HG02571 (cell line): ENCODE results near the gene VENTX.
"Not testable (repeated sequence)": the region's sequence is repeated elsewhere in the genome, so short reads cannot be mapped to it uniquely, and the experiment has no call there.

Source experiments
- ATAC-seq: cut with Tn5 transposase; IDR thresholded peaks from one replicate; pipeline ENCODE4 v1.9.1; 2021; ENCODE audit warnings: mild to moderate bottlenecking, moderate library complexity; ENCODE audit not compliant: unreplicated experiment

The VENTX gene

DNA sequence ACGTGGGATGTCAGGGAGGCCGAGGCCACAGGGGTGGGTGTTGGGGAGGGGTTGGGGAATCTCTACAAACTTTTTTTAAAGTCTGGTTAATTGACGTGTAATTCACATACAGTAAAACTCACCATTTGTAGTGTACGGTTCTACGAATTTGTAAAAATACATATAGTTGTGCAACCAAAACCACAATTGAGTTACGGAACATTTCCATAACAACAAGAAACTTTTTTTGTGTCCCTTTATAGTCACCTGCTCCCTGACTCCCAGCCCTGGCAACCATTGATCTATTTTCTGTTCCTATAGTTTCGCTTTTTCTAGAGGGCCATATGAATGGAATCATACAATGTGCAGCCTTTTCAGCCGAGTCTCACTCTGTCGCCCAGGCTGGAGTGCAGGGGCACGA lies 2.9 kb upstream of the VENTX start:
- not testable (repeated sequence) for ATAC-seq

DNA sequence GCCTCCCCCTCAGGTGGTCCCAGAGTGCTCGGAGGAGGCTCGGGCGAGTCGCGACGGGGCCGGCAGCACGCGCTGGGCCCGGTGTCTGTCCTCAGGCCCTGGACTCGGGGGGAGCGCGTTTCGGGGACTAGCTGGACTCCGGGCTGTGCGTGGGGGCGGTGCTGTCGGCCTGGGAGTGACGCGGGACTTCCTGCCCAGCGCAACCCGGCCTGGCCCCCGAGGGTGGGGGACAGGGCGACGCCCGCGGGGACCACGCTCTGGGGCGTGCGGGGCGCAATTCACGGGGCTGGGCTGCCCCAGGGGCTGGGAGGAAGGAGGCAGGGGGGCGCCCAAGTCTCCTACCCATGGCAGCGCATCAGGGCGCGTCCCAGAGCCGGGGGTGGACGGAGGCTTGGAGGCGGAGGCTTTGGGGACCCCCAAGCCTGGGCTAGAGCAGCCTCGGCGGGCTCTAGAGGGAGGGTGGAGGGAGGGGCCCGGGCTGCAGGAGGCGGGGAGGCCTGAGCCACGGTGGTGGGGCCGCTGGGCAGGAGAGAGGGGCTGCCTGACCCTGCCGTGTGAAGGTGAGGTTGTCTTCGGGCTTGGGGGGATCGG lies 2.3 kb upstream of the VENTX start:
- ATAC-seq, result no peak

DNA sequence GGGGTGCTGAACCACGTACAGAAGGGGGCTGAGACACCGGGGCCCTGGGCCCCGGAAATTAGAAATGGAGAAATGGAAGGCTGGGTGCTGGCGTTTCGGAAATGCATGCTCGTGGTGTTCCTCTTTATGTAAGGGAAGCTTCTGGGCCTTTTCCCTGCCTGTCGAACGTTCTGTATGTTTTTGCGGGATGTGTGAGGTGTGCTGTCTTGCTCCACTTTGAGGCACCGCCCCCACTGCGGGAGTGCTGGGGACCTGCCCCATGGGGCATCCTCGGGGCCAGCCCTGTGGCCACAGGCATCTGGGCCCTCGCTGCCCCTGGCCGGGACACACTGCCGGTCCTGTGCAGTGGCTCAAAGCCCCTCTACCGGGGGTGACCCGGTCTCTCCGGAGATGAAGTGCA lies 1.7 kb upstream of the VENTX start:
- ATAC-seq, result no peak

DNA sequence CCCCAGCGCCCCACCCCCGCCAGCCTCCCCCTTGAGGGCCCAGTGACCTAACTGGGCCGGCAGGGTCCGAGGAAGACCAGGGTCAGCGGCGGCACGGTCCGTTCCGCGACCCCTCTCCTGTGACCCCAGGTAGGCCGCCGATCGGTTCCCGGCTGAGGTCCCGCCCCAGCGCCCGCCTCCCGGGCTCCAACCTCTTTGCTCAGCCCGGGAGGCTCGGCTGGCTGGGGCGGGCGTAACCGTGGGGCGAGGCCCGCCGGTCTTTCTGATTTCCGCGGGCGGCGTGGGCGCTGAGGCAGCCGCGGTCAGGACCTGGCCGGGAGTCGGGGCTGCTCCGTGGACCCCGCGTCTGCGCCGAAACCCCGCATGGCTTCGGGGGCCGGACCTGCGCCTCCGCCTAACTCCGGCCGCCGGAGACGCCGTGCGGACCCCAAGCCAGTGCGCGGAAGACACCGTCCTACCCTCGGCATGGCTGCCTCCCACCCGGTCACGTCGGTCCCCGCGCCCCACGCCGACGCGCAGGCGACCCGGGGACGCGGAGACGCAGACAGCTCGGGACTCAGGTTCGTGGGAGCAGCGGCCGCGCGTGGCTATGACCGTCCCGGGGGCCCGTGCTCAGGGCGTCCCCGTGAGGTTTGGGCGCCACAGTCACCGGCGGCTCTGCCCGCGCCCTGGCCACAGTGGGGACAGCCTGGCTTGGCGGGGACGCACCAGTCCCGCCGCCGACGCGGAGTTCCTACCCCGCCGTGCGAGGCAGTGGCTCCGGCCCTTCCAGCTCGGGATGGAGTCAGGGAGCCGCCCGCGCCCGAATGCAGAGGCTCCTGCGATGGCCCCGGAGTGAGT lies 1.0 kb upstream of the VENTX start:
- ATAC-seq, result no peak

DNA sequence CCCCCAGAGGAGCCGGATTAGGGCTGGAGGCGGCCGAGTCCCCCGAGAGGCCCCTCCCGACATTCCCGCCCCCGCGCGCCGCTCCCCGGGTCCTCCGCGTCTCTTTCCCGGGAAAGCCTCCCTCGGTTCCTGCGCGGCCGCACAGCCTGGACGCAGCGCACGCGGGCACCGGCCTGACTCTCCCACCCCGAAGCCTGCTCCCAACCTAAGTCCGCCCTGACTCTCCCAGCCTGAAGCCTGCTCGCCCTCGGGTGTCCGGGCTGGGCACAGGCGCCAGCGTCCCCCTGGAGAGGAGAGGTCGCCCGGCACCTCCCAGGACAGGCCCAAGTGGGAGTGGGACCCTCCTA lies 441 bp upstream of the VENTX start:
- ATAC-seq, result no peak

DNA sequence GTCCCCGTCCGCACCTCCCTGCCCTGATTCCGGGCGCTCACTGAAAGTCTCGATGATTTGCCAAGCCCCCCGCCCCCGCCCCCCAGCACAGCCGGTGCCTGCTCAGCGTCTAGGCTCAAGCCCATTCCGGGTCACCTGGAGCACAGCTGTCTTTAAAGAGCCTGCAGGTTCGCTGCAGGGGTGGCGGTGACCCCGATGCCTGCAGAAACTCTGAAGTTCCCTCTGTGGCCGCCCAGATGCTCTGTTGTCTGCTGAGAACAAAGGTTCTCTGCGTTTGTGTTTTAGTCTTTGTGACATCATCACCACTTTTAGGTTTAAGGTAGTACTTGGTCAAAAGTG lies 780 bp downstream of the VENTX start:
- ATAC-seq, result no peak

DNA sequence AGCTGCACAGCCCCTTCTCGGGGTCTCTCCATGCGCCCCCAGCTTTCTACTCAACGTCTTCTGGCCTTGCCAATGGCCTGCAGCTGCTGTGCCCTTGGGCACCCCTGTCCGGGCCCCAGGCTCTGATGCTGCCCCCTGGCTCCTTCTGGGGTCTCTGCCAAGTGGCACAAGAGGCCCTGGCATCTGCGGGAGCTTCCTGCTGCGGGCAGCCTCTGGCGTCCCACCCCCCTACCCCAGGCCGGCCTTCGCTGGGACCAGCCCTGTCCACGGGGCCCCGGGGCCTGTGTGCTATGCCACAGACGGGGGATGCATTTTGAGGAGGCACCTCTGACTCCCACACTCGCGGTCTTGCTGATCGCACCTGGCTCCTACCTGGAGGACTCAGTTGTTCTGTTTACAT lies 2.3 kb downstream of the VENTX start:
- no peak for ATAC-seq

DNA sequence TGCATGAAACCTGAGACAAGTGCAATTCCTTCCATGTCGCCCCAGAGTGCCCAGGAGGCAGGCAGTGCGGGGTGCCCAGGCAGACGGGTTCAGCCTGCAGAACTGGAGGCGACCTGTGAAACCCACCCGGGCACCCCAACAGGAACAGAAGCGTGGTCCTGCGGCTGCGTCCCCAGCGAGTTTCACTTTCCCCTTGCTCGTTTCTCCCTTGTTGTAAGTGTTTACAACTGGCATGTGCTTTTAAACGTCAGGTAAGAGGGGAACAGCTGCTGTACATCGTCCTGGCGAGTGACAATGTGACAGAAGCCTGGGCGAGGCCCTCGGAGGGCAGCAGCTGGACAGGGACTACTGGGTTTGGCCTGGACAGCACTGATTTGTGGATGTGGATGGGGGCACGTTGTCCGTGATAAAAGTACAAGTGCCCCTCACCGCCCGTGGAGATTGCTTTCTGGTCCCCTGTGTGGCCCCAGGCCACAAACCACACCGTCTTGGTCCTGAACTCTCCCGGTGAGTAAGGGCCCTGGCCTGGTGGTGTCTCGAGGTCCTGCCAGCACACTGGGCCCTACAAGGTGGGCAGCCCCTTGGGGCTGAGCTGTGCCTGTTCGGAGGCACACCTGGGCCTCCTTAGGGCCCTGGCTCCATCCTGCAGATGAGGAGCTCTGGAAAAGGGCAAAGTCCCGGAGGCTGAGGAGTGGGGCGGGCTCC lies 4.0 kb downstream of the VENTX start:
- ATAC-seq, result no peak

DNA sequence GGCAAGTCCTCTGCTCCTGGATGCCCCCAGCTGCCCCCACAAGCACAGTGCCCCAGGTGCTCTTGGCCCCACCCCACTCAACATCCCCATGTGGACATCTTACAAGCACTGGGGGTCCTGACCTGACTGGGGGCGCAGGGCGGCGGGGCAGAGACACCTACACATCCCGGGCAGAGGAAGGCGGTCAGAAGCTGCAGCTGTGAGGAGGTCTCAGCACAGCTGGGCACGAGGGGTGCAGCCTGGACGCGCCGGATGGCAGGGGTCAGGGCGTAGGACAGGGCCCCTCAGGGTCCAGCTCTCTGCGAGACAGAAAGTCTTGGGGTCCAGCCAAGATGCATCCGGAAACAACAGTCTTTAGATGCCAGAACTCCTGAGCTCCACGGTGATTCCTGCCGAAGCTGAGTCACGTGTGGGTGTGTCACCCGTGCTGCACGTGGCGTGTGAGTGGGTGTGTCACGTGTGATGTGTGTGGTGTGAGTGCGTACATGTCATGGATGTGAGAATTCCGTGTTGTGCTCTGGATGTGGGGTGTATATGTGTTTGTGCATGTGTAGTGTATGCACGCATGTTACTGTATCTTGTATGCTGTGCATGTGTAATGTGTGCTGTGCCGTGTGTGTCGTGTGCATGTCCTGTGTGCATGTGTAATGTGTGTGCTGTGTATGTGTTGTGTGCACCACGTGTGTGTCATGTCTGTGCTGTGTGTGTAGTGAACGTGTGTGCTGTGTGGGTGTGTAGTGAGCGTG lies 5.1 kb downstream of the VENTX start:
- ATAC-seq, result no peak

DNA sequence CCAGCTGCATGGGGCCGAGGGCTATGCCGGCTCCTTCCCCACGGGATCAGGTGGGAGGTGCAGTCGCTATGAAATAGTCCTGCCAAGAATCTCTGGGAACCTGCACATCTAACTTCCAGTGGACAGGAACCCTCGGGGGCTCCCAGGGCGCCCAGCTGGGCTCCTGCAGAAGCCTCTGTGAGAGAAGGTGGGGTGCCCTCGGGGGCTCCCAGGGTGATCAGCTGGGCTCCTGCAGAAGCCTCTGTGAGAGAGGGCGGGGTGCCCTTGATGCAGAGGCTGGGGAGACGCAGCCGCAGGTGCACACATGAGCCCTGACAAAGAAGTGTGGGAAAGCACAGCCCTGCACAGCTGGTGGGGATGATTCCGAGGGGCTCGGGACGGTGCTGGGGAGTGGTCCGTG lies 5.9 kb downstream of the VENTX start:
- ATAC-seq, result no peak

DNA sequence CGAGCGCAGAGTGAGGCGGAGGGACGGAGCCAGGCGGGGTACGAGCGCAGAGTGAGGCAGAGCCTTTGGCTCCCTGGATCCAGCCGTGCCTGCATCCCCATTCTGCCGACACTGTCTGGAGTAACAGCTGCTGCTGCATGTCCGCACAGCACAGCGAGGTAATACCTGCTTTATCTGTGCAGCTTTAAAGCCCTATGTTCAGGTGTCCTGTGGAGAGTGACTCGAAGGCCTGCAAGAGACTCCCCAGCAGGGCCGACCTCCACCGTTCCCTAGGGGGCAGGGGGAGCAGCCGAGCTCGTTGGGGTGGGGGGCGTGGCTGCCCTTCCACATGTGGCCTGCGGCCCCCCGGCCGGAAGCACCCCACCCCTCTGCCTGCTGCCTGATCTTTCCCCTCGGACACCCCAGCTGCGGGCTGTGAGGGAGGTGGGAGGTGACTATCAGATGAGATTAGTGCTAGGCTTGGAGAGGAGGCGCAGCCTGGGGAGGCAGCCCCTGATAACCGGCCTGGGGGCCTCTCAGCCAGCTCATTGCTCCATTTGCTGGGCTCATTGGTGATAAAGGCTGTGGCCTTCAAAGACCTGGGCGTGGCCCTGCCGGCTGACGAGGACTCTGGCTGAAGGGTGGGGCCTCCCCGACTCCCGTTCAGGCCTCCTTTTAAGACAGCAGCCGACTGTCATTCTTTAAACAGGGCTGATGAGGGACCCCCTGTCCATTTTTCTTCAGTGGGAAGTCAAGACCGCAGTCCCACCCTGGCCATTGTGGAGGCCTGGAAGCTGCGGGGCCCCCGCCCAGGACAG lies 8.0 kb downstream of the VENTX start:
- no peak for ATAC-seq

DNA sequence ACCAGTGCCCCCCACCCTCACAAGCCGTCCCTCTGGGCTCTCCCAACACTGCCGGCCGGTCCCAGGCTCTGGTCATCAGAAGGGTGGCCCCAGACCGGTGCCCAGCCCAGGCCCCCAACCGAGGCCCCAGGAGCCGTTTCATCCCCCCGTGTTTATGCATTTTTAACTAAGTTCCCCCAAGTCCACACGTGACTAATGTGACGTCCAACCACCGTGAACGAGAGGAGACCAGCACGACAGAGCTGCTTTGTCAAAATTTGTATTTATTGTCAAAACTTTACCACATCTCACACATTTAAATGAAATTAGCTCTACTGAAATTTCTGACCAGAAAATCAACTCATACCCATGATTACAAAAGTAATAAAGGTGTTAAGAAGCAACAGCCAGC lies 8.6 kb downstream of the VENTX start:
- no peak for ATAC-seq

DNA sequence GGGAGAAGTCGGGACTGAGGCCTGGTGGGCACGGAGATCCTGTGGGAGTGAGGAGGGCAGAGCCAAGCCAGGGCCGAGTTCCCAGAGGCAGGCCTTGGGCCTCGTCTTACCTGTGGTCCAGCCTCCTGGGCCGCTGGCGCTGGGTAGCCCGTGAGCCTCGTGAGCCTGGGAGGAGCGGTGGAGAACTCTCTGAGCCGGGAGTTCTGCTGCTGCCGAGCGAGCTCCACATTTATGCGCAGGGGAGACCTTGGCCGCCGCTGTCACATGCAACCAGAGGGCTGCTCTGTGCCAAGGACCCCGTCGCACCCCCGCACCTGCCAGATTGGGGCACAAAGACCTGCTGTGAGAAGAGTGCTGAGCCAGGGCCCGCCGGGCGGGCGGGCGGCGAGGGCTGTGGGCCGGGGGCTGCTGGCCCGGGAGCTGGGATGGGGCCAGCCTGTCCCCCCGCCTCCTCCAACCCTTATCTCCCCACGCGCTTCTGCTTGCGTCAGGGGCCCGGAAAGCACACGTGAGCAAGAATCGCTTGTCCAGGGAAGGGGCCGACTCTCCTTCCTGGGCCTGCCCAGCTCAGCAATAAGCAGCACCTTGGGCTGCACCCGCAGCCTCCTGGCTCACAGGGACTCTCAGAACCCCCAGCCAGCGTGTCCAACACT lies 10.2 kb downstream of the VENTX start:
- no peak for ATAC-seq

DNA sequence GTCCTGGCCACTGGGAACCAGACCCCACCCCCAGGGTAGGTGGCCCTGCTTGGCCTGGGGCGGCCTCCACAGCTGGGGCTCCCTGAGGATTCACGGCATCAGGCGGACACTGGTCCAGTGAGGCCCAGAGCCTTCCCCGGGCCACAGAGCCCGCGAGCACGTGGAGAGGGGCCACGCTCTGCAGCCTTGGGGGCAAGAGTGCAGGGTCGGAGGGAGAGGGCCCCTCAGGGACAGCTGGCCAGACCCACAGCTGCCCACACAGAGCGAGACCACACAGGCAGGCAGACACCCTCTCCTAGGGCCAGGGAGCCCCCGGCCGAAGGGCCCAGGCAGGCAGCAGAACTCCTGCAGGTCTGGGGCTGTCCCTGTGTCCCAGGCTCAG lies 10.7 kb downstream of the VENTX start:
- no peak for ATAC-seq

DNA sequence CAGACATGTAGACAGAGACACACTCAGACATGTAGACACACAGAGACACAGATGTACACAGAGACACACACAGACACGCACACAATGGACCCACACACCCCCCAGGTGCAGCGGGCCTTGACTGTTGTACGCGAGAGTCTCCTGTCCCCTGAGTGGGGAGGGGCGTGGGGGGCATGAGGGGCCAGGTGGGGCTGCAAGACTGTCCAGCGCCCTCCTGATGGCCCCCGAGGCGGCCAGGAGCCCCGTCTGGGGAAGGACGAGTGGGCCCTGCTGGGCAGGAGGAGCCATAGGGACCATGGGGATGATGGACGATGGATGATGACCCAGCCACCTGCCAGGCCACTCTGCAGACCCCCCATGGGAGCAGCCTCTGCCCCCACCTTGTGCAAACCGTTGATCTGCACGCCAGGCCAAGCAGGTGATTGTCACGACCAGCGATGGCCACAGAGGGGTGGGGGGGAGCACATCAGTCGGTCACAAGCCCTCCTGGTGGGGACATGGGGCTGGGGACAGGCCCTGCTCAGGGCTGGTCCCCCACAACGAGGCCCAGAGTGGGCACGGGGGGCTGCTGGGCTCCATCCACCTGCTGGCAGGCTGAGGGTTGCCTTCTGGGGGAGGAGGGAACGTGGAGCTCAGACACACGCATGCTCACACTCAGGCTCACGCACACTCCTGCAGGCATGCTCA lies 11.6 kb downstream of the VENTX start:
- no peak for ATAC-seq

DNA sequence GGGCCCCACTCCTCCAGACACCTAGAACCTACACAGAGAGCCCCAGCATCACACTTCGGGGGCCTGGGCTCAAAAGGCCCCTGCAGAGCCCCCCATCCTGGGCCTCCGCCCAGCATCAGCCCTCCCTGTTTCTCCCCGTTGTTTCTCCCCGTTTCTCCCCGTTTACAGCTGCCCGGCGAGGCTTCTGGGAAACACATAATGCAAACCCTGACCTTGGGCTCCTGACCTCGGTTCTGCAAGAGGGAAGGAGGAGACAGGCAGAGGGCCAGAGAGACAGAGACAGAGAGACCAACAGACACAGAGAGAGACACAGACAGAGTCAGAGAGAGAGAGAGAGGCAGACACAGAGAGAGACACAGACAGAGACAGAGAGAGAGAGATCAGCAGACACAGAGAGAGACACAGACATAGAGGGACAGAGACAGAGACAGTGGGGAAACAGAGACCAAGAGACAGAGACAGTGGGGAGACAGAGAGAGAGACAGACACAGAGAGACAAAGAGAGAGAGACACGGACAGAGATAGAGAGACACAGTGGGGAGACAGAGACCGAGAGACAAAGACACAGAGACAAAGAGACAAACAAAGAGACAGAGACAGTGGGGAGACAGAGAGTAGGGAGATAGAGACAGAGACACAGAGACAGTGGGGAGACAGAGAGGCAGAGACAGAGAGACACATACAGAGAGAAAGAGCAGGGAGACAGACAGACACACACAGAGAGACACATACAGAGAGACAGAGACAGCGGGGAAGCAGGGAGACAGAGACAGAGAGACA lies 12.5 kb downstream of the VENTX start:
- no peak for ATAC-seq

DNA sequence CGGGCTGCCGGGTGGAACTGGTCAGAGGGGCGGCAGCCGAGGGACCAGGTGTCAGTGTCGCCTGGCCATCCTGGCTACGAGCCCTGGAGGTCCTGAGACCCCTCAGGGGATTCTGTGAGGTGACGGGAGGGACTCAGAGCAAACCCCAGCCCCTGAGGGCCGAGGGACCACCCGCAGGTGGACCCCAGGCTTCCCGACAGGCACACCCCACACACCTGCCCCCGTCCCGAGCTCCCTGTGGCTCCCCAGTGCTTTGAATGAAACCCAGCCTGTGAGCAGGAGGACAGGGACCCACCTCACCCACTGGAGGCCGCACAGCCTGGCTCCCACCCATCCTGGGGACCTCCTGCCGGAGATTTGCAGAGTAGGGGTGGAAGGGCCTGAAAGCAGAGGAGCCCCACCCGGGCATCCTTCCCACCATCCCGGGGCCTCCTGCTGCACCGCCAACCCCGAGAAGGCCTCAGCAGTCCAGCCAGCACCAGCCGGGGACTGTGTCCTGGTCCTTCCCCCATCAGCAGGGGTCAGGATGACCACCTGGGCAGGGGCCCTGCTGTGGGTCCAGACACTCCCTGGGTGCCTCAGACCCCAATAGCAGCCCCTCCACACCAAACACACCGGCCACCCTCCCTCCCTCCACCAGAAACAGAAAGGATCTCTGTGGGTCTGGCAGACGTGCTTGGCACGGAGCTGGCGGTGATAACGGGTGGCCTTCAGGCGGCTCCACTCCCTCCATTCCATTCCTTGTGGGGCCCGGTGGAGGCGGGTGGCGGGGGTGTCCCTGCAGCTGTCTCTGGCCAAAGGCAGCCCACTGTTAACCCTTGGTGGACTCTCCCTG lies 13.9 kb downstream of the VENTX start:
- no peak for ATAC-seq

DNA sequence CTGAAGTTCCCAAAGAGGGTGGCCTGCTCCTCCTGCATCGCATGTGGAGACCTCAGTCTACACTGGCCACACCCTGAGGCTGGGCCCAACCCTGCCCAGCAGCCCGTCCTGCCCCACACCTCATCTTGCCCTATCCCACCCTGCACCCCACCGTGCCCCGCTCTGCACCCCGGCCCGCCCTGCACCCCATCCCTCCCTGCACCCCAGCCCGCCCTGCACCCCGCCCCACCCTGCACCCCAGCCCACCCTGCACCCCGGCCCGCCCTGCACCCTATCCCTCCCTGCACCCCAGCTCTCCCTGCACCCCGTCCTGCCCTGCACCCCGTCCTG lies 14.5 kb downstream of the VENTX start:
- no peak for ATAC-seq
